ENCODE data around the gene TRPM3. TPM values are rescaled to one million over a fixed set of nuclear protein-coding genes. Genes with fewer than 3 reads are reported as not detected.
A peak's percentile ranks its signal among the peaks of the same experiment; 100 is the strongest.

Gene TRPM3
- total and polyA plus RNA-seq, 2 of the 8 experiments (the other 6 are each of a cell fraction or from before 2014, with no cell fraction given), result 2.4 to 10.9 TPM

DNA sequence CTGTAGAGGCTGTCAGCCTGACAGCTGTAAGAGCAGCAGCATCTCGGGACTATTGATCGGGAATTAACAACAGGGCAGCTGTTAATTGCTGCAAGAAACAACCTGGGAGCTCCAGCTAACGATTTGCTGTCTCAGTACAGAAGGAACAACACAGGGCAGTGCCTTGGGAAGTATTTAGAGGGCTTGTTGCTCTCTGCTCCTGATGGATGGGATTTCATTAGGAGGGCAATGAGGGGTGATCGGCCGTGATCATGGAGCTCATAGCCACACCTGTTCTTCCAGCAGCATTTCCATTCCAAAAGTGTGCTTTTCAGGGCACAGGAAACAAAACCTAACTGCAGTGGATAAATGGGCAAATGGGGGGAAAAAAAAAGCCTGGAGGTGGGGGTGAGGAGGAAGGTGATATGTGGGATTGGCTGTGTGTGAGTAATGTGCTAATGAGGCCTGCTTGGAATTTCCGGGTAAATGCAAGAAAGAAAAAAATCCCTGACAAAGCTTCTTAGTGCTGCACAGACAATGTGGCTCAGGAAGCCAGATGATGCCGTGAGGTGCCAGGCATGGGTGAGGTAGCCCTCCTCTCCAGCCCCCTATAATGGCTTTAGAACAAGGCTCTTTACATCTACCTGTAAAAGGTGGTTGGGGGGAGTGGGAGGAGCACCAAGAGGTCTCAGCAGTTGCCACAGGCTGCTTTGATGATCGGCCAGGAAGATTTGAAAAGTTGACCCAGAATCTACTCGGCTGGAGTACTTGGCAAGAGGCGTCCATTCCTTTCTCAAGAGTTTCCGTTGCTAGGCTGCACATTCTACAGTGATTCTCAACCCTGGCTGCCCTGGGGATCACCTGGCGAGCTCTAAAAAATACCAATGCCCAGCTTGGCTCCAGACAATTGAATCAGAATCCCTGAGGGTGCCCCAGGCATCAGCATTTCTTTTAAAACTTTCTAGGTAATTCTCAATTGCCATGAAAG, 567.4 kb downstream of the TRPM3 start:
- H2AK5ac ChIP-seq (ENCODE audit: low read depth, low read length), result no peak overlapping the region
- no peaks in the 10 kb centered on the region for H3K79me2 ChIP-seq (ENCODE audit: control insufficient read depth in 1 of 2, insufficient read depth in 2 of 2, low read length in 2 of 2)
- H4K5ac ChIP-seq (ENCODE audit: insufficient read length, low read depth, low read length), result no peak overlapping the region
- ChIA-PET CTCF (ENCODE audit: partially characterized antibody) (interaction anchor here (0.6 to 2.2 kb wide), 7 partner anchors 24 to 590 kb away, joined by 3 to 10 read pairs (median 3); no protein-coding TSS in a partner anchor), POLR2A (ENCODE audit: partially characterized antibody) (interaction anchor here (0.6 to 2.1 kb wide), 7 partner anchors 10 to 136 kb away, joined by 3 to 11 read pairs (median 4); no protein-coding TSS in a partner anchor)
- peak; percentile 68 for FAIRE-seq
- H2BK12ac ChIP-seq (ENCODE audit: low read depth, low read length), result peak overlapping the region; percentile 81
- peak overlapping the region in 2 of 4 experiments; percentile 8; a peak in 2 of 7 replicates for H3K9ac ChIP-seq (replicated peaks in 1 of 4; ENCODE audit: extremely low read depth in 1 of 4, low read depth in 3 of 4, low read length in 3 of 4)
- peak overlapping the region; percentile 44; the same call in 1 of the 2 replicates for H2BK20ac ChIP-seq (ENCODE audit: low read length)
- no peaks in the 10 kb centered on the region for H3K27me3 ChIP-seq (replicated peaks in 1 of 4; ENCODE audit: control insufficient read depth in 3 of 4, extremely low read depth in 1 of 4, insufficient read depth in 3 of 4, low read length in 3 of 4)
- no peaks in the 10 kb centered on the region for H3K9me3 ChIP-seq (ENCODE audit: insufficient read depth in 2 of 2, low read depth in 1 of 2, low read length in 1 of 2)
- H2BK15ac ChIP-seq (ENCODE audit: low read length), result no peak overlapping the region; the same call in 1 of the 2 replicates
- peak overlapping the region; percentile 32 for H4K91ac ChIP-seq (replicated peaks; ENCODE audit: insufficient read length, low read length)
- H3K36me3 ChIP-seq (ENCODE audit: control insufficient read depth in 2 of 4, insufficient read depth in 4 of 4, low read length in 3 of 4), result no peaks in the 10 kb centered on the region
- peak; percentile 39 to 54 for DNase-seq (ENCODE audit: low read depth in 1 of 2, low spot score in 2 of 2)
- peak overlapping the region; percentile 84 for H2BK5ac ChIP-seq (ENCODE audit: low read depth, low read length)
- H3K27ac ChIP-seq (ENCODE audit: low read depth, low read length), result peak overlapping the region; percentile 64; the same call in 1 of the 2 replicates
- H2AFZ ChIP-seq (ENCODE audit: low read length), result peak overlapping the region; percentile 8; the same call in 1 of the 2 replicates
- H2BK120ac ChIP-seq (replicated peaks; ENCODE audit: low read depth, low read length), result peak overlapping the region; percentile 76
- H4K20me1 ChIP-seq (replicated peaks in 1 of 2; ENCODE audit: control insufficient read depth in 1 of 2, insufficient read depth in 2 of 2, low read length in 2 of 2), result no peaks in the 10 kb centered on the region
- peak overlapping the region; percentile 47 to 53 for H3K4me2 ChIP-seq (ENCODE audit: insufficient read depth in 1 of 2, low read depth in 2 of 2, low read length in 2 of 2)
- H3K18ac ChIP-seq (ENCODE audit: extremely low read depth, low read length), result peak overlapping the region; percentile 68
- H4K8ac ChIP-seq (ENCODE audit: extremely low read depth, insufficient read depth, low read length), result no peak overlapping the region
- H3K4ac ChIP-seq (replicated peaks; ENCODE audit: insufficient read length, low read depth, low read length), result peak overlapping the region; percentile 40
- H3K56ac ChIP-seq (replicated peaks; ENCODE audit: insufficient read length, low read depth, low read length), result peak overlapping the region; percentile 43
- H3K23me2 ChIP-seq (ENCODE audit: low read depth, low read length), result no peaks in the 10 kb centered on the region
- H3K23ac ChIP-seq (ENCODE audit: insufficient read length), result no peak overlapping the region
- 64% methylated on average over 12 of the region's 12 CpGs; no CpG with 5 or more reads in 1 of the 2 experiments for WGBS, 2 experiments (ENCODE audit: extremely low coverage in 1 of 2, insufficient coverage in 1 of 2, insufficient read length in 1 of 2, insufficient replicate concordance in 2 of 2, low coverage in 1 of 2, low lambda C conversion rate in 2 of 2, missing lambda C conversion rate in 1 of 2)
- H3K4me1 ChIP-seq (replicated peaks in 1 of 4; ENCODE audit: control insufficient read depth in 3 of 4, insufficient read depth in 4 of 4, low read length in 3 of 4), result peaks cover 7 to 14% (median 10%) of the 10 kb centered on the region in 4 experiments; a peak in 5 of 7 replicates
- H3K4me3 ChIP-seq (ENCODE audit: extremely low read depth in 1 of 4, insufficient read depth in 2 of 4, low read depth in 3 of 4, low read length in 4 of 4), result no peak overlapping the region; a peak in 1 of 8 replicates
- no peak overlapping the region for H3K14ac ChIP-seq (ENCODE audit: insufficient read length)
- H3K79me1 ChIP-seq (ENCODE audit: low read depth, low read length), result no peaks in the 10 kb centered on the region
- TF ChIP-seq RBBP5 (IDR thresholded peaks at IDR 0.05; ENCODE audit: borderline replicate concordance, low read depth, low read length), result no peak
- TF ChIP-seq POU5F1 (IDR thresholded peaks at IDR 0.05; ENCODE audit: low read depth, low read length), result no peak
- no peak for TF ChIP-seq HDAC6 (IDR thresholded peaks at IDR 0.05; ENCODE audit: low read depth, low read length)
- no peak for TF ChIP-seq TCF12 (IDR thresholded peaks at IDR 0.05; ENCODE audit: low read depth, low read length)
- no peak for TF ChIP-seq SP4 (IDR thresholded peaks at IDR 0.05; ENCODE audit: low read length)

All from H1 (cell line).